Esophagus squamous epithelium (tissue), 5 donors: Measurements from ENCODE around the gene MRPS10. TPM values are rescaled to one million over a fixed set of nuclear protein-coding genes. Genes with fewer than 3 reads are reported as not detected.

Source experiments
- DNase-seq: peaks from one replicate; lab custom pipeline; 2025; lab: John Stamatoyannopoulos, UW
- H3K27ac ChIP-seq, 4 donors: fragments of 200-600 bp; sonication (generic); one replicate each; pipeline ENCODE4 v1.5.1; 2016 to 2019; ENCODE audit warnings: mild to moderate bottlenecking in 1 of 4
- H3K27me3 ChIP-seq, 4 donors: fragments of 200-600 bp; sonication (generic); 1 replicate in 3 of 4; 2 replicates in 1 of 4; pipeline versions ENCODE4 v1.5.1 to v1.6.0; 2017 to 2021; ENCODE audit warnings: antibody characterized with exemption in 1 of 4
- H3K36me3 ChIP-seq, 3 donors: fragments of 200-600 bp; sonication (generic); one replicate each; pipeline ENCODE4 v1.5.1; 2016 to 2019
- H3K4me1 ChIP-seq, 3 donors: fragments of 200-600 bp; sonication (generic); one replicate each; pipeline ENCODE4 v1.5.1; 2017 to 2019
- H3K4me3 ChIP-seq, 4 donors: fragments of 200-600 bp; sonication (generic); 1 replicate in 3 of 4; 2 replicates in 1 of 4; pipeline ENCODE4 v1.5.1; 2016 to 2019; ENCODE audit warnings: mild to moderate bottlenecking in 2 of 4, moderate library complexity in 1 of 4
- H3K9me3 ChIP-seq, 3 donors: fragments of 200-600 bp; sonication (generic); one replicate each; pipeline ENCODE4 v1.5.1; 2016 to 2019
- POLR2A ChIP-seq, 4 donors: fragments of 450-650 bp; IDR thresholded peaks; one replicate each; pipeline ENCODE4 v1.6.1; 2017; ENCODE audit warnings: antibody characterized with exemption in 4 of 4, mild to moderate bottlenecking in 4 of 4, moderate library complexity in 3 of 4
- WGBS, 2 donors: methylation state at CpG; one replicate each; pipeline ENCODE4 v1.1.5; 2018; 5-methylcytosine and 5-hydroxymethylcytosine counted together
- intact Hi-C: fragments of 100-400 bp; cut with DNase I; formaldehyde crosslinking; loops from one replicate; pipeline ENCODE4 v1.15.0; 2022
- total RNA-seq, 4 donors: library from RNA; depleted of rRNA; stranded (reverse); fragments of >200 nt; gene quantifications; one replicate each; pipeline ENCODE4 v1.1.0, GENCODE V29; 2016
- TF ChIP-seq, protein P1 (sequence below), 6 experiments: fragments of 450-650 bp in 4 of 6; fragments of 200-600 bp in 2 of 6; sonication (generic) in 2 of 6; IDR thresholded peaks; one replicate each; pipeline ENCODE4 v1.5.1; 2016 to 2019; ENCODE audit warnings: antibody characterized with exemption in 6 of 6, mild to moderate bottlenecking in 4 of 6, moderate library complexity in 4 of 6
- donor health status: DM: yes; HTN: yes; CAD: no.

MRPS10 gene
- total RNA-seq, 4 donors from 2014 or later, result 40.3 to 70.3 (median 46.2) TPM

DNA sequence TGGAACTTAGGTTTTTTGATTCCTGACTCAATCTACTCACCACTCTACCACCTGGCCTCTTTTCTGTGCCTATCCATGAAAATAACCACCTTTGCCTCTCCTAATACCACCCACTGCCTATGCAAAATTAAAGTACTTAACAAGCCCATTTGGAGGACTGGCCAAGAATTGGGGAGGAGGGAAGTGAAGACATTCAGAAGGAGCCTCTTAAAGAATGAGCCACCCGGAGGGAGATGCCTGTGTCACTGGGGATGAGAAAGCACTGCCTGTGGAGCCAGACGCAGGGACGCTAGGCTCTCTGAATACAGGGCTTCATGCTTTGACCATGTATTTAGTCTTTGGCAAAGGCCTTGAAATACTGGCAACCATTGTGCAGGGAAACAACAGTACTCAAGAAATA is 40.0 kb upstream of the MRPS10 start:
- no peak overlapping the region for H3K4me3 ChIP-seq
- no peak overlapping the region for H3K27ac ChIP-seq
- WGBS, 2 donors, result 94 to 98% methylated on average over 2 to 3 of the region's 3 CpGs
- no peaks in the 10 kb centered on the region for H3K9me3 ChIP-seq
- H3K36me3 ChIP-seq, result peaks cover 0 to 91% (median 14%) of the 10 kb centered on the region in 3 donors
- H3K4me1 ChIP-seq, result peaks cover 0 to 26% (median under 1%) of the 10 kb centered on the region in 3 donors
- TF ChIP-seq, protein P1, sequence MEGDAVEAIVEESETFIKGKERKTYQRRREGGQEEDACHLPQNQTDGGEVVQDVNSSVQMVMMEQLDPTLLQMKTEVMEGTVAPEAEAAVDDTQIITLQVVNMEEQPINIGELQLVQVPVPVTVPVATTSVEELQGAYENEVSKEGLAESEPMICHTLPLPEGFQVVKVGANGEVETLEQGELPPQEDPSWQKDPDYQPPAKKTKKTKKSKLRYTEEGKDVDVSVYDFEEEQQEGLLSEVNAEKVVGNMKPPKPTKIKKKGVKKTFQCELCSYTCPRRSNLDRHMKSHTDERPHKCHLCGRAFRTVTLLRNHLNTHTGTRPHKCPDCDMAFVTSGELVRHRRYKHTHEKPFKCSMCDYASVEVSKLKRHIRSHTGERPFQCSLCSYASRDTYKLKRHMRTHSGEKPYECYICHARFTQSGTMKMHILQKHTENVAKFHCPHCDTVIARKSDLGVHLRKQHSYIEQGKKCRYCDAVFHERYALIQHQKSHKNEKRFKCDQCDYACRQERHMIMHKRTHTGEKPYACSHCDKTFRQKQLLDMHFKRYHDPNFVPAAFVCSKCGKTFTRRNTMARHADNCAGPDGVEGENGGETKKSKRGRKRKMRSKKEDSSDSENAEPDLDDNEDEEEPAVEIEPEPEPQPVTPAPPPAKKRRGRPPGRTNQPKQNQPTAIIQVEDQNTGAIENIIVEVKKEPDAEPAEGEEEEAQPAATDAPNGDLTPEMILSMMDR (IDR thresholded peaks at IDR 0.05), result no peak
- TF ChIP-seq POLR2A (IDR thresholded peaks at IDR 0.05), result no peak
- intact Hi-C loops, result no loop called here
- H3K27me3 ChIP-seq, result no peaks in the 10 kb centered on the region
- DNase-seq, result no peak

DNA sequence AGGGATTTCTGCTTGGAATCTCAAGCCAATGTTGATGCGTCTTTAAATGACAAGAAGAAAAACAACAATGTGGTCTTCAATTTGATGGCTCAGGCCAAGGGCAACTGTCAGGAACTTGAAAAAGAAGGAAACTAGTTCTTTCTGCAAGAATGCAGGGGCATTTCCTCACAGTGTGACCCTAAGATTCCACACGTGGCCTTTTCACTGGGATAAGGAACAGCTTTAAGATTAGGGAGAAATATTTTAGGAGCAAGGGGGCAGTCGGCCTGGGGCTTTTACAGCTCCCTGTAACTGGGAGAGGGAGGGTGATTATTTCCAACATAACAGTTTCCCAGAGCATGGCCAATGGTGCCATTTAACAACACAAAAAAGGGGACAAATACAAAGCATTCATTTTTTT is 39.4 kb upstream of the MRPS10 start:
- WGBS, 2 donors, result 53 to 72% methylated on average over 3 of the region's 3 CpGs
- Histone ChIP-seq H3K27me3 (no peaks in the 10 kb centered on the region), H3K9me3 (no peaks in the 10 kb centered on the region), H3K36me3 (peaks cover 0 to 93% (median 14%) of the 10 kb centered on the region in 3 donors), H3K27ac (no peak overlapping the region), H3K4me3 (no peak overlapping the region), H3K4me1 (peaks cover 5 to 31% (median 6%) of the 10 kb centered on the region in 3 donors)
- intact Hi-C loops, result no loop called here
- TF ChIP-seq POLR2A (IDR thresholded peaks at IDR 0.05), result no peak
- TF ChIP-seq, protein P1 (IDR thresholded peaks at IDR 0.05), result no peak
- no peak for DNase-seq

DNA sequence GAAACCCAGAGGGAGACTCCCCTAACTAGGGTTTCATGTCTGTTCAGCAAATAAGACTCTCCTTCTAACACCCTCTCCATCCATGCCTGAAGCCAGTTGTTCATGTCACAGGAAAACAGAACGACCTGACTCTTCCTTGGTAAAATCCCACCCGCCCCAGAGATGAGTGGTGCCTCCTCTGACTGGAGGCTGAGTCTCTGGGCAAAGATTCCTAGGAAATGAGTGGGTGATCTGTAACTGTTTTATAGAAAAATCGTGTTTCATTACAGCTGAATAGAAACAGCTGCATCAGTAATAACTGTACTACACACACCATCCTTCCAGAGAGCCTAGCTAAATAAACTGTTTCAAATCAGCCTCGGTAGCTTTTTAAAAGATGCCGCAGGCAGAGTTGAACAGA is 37.4 kb upstream of the MRPS10 start:
- Histone ChIP-seq H3K9me3 (no peaks in the 10 kb centered on the region), H3K4me1 (peaks cover 12 to 30% (median 14%) of the 10 kb centered on the region in 3 donors), H3K36me3 (peaks cover 0 to 78% (median 14%) of the 10 kb centered on the region in 3 donors), H3K4me3 (no peak overlapping the region), H3K27me3 (no peaks in the 10 kb centered on the region), H3K27ac (no peak overlapping the region)
- intact Hi-C loops, result no loop called here
- TF ChIP-seq, protein P1 (IDR thresholded peaks at IDR 0.05), result no peak
- no peak for TF ChIP-seq POLR2A (IDR thresholded peaks at IDR 0.05)
- no peak for DNase-seq
- 71 to 75% methylated on average over 5 of the region's 5 CpGs for WGBS, 2 donors

DNA sequence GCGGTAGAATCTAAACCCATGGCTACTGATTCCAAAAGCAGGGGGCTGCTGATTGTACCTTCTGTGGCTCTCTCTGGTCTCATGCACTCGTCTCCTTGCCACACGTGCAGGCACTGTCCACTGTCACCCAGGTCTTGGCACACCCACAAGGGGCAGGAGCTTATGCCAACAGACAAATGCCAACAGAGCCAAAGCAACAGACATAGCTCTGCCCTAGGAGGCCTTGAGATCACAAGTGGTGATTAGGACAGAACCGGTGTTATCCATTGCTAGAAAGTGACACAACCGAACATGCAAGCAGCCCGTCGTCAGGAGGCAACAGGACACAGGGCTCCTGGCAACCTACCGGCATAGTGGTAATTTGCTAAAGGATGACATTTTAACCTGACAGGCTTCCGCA is 36.8 kb upstream of the MRPS10 start:
- peaks cover 14 to 31% (median 18%) of the 10 kb centered on the region in 3 donors for H3K4me1 ChIP-seq

DNA sequence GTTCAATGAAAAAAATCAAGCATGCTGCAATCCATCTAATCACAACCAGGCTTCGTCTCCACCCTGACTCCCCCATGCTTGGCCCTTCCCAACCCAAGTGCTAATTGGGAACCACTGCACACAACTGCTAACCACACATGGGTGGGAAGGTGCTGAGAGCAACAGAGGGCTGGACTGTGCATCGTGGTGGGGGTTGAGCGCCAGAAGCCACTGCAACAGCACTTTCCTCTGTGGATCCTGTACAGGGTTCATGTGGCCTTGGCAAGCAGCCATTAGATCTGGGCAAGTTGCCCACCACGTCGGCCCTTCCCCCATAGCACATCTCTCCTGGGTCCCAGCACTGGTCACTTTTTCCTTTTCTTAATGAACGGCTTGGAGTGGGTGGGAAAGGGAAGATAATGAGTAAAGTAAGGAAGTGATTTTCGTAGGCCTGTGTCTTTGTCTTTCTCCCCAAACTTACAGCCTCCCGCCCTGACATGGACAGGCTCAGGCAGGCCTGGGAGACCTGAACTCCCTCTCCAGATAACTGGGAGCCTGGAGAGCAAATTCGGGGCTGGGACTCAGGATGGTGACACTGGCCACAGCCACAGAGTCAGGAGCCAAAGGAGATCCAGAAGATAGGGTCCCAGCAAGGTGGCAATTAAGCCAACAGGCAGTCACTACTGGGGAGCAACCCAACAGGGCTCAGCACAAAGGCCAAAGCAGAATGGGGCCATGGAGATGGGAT is 34.4 kb upstream of the MRPS10 start:
- no peaks in the 10 kb centered on the region for H3K27me3 ChIP-seq
- TF ChIP-seq, protein P1 (IDR thresholded peaks at IDR 0.05), result no peak
- TF ChIP-seq POLR2A (IDR thresholded peaks at IDR 0.05), result no peak
- intact Hi-C loops, result no loop called here
- 13 to 42% methylated on average over 7 to 8 of the region's 9 CpGs for WGBS, 2 donors
- H3K4me3 ChIP-seq, result no peak overlapping the region
- peaks cover 14 to 48% (median 23%) of the 10 kb centered on the region in 3 donors for H3K4me1 ChIP-seq
- H3K9me3 ChIP-seq, result no peaks in the 10 kb centered on the region
- peak overlapping the region in 3 of 4 donors; percentile 59 to 73 (median 66) for H3K27ac ChIP-seq
- peaks cover 0 to 70% (median 14%) of the 10 kb centered on the region in 3 donors for H3K36me3 ChIP-seq
- DNase-seq, result no peak

More for the DNA sequence above, 36.8 kb upstream of the MRPS10 start:
- H3K27ac ChIP-seq, result no peak overlapping the region
- no peaks in the 10 kb centered on the region for H3K9me3 ChIP-seq
- no peak overlapping the region for H3K4me3 ChIP-seq
- H3K36me3 ChIP-seq, result peaks cover 0 to 75% (median 14%) of the 10 kb centered on the region in 3 donors
- H3K27me3 ChIP-seq, result no peaks in the 10 kb centered on the region
- intact Hi-C loops, result no loop called here
- TF ChIP-seq, protein P1 (IDR thresholded peaks at IDR 0.05), result no peak
- no peak for TF ChIP-seq POLR2A (IDR thresholded peaks at IDR 0.05)
- no peak for DNase-seq
- WGBS, 2 donors, result 87 to 94% methylated on average over 6 of the region's 9 CpGs
